Thyroid gland (tissue), 4 donors: ENCODE results near the gene PTPN4. TPM values are rescaled to one million over a fixed set of nuclear protein-coding genes. Genes with fewer than 3 reads are reported as not detected.

ENCODE experiments used
- DNase-seq, 2 donors: peaks; one replicate each; pipeline ENCODE4 v3.0.0-alpha.2; 2019
- H3K27ac ChIP-seq, 3 donors: fragments of 200-600 bp; sonication (generic); 1 replicate in 2 of 3; 2 replicates in 1 of 3; pipeline ENCODE4 v1.5.1; 2016 to 2019; ENCODE audit warnings: mild to moderate bottlenecking in 1 of 3, moderate library complexity in 1 of 3
- H3K27me3 ChIP-seq: fragments of 200-600 bp; sonication (generic); one replicate; pipeline ENCODE4 v1.5.1; 2019
- H3K36me3 ChIP-seq, 2 donors: fragments of 200-600 bp; sonication (generic); one replicate each; pipeline ENCODE4 v1.5.1; 2016 to 2019
- H3K4me1 ChIP-seq, 2 donors: fragments of 200-600 bp; sonication (generic); one replicate each; pipeline ENCODE4 v1.5.1; 2017 to 2019
- H3K4me3 ChIP-seq, 3 donors: fragments of 200-600 bp; sonication (generic); replicated peaks in 1 of 3; 1 replicate in 2 of 3; 2 replicates in 1 of 3; pipeline ENCODE4 v1.5.1; 2016; ENCODE audit warnings: mild to moderate bottlenecking in 1 of 3
- H3K9me3 ChIP-seq: fragments of 200-600 bp; sonication (generic); one replicate; pipeline ENCODE4 v1.5.1; 2017
- POLR2A ChIP-seq, 2 donors: fragments of 450-650 bp; IDR thresholded peaks; one replicate each; pipeline ENCODE4 v1.6.1; 2017; ENCODE audit warnings: antibody characterized with exemption in 2 of 2, mild to moderate bottlenecking in 2 of 2, moderate library complexity in 1 of 2
- WGBS, 2 donors: methylation state at CpG; one replicate each; pipeline ENCODE4 v1.1.5; 2017; 5-methylcytosine and 5-hydroxymethylcytosine counted together
- intact Hi-C: fragments of 100-400 bp; cut with DNase I; formaldehyde crosslinking; loops from one replicate; pipeline ENCODE4 v1.15.1; 2023
- total RNA-seq, 4 donors: library from RNA; depleted of rRNA; stranded (reverse); fragments of >200 nt; gene quantifications; one replicate each; pipeline ENCODE4 v1.2.3, GENCODE V29; 2016
- TF ChIP-seq, protein P1 (sequence below), 6 experiments: fragments of 200-600 bp in 3 of 6; fragments of 450-650 bp in 3 of 6; sonication (generic) in 3 of 6; IDR thresholded peaks; one replicate each; pipeline ENCODE4 v1.5.1; 2016 to 2019; ENCODE audit warnings: antibody characterized with exemption in 6 of 6, mild to moderate bottlenecking in 2 of 6, inconsistent platforms in 1 of 6, moderate library complexity in 1 of 6

The PTPN4 gene
- total RNA-seq, 4 donors from 2014 or later: 79.1 to 131 (median 114) TPM

DNA sequence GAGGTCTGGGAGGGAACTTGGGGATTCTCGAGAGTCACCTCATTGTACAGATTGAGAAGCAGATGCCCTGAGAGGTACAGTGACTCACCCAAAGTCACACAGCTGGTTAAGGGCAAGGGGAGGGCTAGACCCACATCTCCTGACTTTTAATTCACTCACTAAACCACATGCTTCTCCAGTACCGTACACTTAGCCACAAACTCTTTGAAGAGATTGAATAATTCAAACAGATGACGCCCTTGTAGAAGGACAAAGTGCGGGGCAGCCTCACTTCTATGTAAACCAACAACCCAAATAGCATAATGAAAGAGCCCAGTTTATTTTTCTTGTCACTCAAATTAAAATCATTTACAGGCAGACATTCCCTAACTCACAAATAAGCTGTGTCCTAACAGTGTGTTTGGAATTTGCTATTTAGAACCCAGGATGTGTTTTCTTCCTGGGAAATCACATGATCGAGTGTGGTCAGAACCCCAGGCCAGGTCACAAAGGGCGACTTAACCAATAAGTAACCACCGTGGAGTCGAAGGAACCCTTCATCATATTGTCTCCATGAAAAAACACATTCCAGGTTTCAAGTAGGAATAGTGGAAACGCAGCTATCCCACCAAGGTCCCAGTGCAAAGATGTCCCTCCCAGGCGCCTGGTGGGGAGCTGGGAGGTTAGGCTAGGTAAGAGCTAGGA lies 35.8 kb upstream of the PTPN4 start:
- Histone ChIP-seq H3K4me1 (peaks cover 7 to 25% of the 10 kb centered on the region in 2 donors), H3K9me3 (no peaks in the 10 kb centered on the region), H3K4me3 (no peak overlapping the region), H3K27ac (peak overlapping the region in 1 of 3 donors; percentile 46), H3K27me3 (no peaks in the 10 kb centered on the region), H3K36me3 (no peaks in the 10 kb centered on the region)
- peak in 1 of 2 donors; percentile 0 for DNase-seq
- intact Hi-C loops: no loop called here
- 78 to 82% methylated on average over 10 of the region's 10 CpGs for WGBS, 2 donors
- TF ChIP-seq, protein P1, sequence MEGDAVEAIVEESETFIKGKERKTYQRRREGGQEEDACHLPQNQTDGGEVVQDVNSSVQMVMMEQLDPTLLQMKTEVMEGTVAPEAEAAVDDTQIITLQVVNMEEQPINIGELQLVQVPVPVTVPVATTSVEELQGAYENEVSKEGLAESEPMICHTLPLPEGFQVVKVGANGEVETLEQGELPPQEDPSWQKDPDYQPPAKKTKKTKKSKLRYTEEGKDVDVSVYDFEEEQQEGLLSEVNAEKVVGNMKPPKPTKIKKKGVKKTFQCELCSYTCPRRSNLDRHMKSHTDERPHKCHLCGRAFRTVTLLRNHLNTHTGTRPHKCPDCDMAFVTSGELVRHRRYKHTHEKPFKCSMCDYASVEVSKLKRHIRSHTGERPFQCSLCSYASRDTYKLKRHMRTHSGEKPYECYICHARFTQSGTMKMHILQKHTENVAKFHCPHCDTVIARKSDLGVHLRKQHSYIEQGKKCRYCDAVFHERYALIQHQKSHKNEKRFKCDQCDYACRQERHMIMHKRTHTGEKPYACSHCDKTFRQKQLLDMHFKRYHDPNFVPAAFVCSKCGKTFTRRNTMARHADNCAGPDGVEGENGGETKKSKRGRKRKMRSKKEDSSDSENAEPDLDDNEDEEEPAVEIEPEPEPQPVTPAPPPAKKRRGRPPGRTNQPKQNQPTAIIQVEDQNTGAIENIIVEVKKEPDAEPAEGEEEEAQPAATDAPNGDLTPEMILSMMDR (IDR thresholded peaks at IDR 0.05): no peak
- no peak for TF ChIP-seq POLR2A (IDR thresholded peaks at IDR 0.05)

DNA sequence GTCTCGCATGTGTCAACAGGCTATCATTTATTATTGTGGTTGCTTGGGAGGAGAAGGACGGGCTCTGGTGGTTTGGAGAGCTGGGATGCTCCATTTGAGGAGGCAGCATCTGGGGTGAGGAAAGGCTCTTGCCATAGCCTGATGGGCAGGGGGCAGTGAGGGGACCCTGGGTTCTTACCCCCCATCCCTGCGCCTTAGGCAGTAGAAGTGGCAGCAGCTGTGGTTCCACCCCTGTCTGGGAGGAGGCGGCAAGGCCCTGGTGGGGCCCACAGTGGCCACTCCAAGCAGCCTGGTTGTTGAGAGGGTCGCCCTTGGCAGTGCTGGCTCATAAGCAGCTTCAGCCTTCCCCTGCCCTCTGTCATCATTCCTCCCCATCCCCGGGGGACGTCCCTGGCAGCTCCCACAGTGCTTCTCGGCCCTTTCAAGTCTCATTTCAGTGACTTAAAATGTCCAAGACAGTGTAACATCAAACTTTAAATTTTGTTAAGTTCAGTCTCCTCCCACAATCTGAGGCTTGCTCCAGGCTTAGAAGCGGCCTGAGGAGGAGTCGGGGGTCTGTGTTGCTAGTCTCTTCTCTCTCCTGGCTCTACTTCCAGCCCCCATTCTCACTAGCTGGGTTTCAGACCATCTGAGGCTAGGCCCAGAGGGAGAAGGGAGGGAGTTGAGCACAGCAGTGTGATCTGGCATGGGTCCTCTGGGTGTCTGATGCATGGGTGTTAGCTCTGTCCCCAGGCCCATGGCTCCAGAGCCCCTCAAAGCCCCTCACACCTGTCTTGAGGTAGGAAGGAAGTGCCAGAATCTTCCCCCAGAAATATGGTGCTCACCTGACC lies 34.9 kb upstream of the PTPN4 start:
- H3K4me3 ChIP-seq: no peak overlapping the region
- peaks cover 9 to 33% of the 10 kb centered on the region in 2 donors for H3K4me1 ChIP-seq
- H3K36me3 ChIP-seq: no peaks in the 10 kb centered on the region
- H3K27me3 ChIP-seq: no peaks in the 10 kb centered on the region
- no peaks in the 10 kb centered on the region for H3K9me3 ChIP-seq
- intact Hi-C loops: no loop called here
- peak overlapping the region in 1 of 3 donors; percentile 47 for H3K27ac ChIP-seq
- TF ChIP-seq POLR2A (IDR thresholded peaks at IDR 0.05): no peak
- TF ChIP-seq, protein P1 (IDR thresholded peaks at IDR 0.05): no peak
- WGBS, 2 donors: 86 to 87% methylated on average over 9 to 10 of the region's 10 CpGs
- DNase-seq: no peak

DNA sequence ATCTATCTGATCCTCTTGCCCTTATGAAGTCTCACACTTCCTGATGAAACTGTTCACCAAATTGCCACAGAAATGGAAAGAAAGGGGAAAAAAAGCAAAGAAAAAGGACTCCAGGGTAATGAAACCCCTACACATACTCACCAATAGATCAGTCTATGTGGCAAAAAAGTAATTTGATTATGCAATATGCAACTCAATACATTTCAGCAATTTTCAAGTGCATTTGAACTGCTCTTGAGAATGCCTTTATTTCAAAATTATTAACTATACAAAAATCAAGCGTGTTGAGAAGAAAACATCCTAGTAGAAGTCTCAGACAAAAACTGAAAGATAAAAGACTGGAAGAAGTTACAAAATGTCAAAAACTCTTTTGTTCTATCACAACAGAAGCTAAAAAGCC lies 32.2 kb upstream of the PTPN4 start:
- intact Hi-C loops: no loop called here
- no peak overlapping the region for H3K4me3 ChIP-seq
- WGBS, 2 donors: 68 to 75% methylated on average over 1 of the region's 1 CpG
- no peaks in the 10 kb centered on the region for H3K27me3 ChIP-seq
- H3K4me1 ChIP-seq: peaks cover 35 to 59% of the 10 kb centered on the region in 2 donors
- H3K9me3 ChIP-seq: no peaks in the 10 kb centered on the region
- DNase-seq: no peak
- TF ChIP-seq, protein P1 (IDR thresholded peaks at IDR 0.05): no peak
- TF ChIP-seq POLR2A (IDR thresholded peaks at IDR 0.05): no peak
- H3K27ac ChIP-seq: peak overlapping the region in 2 of 3 donors; percentile 33 to 92
- H3K36me3 ChIP-seq: no peaks in the 10 kb centered on the region

DNA sequence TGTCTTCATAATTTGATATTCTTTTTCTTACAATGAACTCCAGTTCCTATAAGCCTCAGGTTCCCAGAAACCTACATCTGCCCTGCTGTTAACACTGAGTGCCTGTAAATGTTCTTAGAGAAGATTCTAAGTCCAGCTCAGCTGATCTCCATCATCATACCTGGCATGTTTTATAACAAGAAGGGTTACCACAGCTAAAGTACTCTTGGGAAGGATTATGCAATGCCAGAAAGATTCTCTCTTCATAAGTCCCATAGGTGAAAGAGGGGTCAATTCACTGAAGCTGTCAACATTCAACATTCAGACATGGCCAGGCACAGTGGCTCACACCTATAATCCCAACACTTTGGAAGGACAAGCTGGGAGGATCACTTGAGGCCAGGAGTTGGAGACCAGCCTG lies 31.3 kb upstream of the PTPN4 start:
- Histone ChIP-seq H3K36me3 (no peaks in the 10 kb centered on the region), H3K9me3 (no peaks in the 10 kb centered on the region), H3K27ac (peak overlapping the region; percentile 10 to 95 (median 92)), H3K4me1 (peaks cover 37 to 67% of the 10 kb centered on the region in 2 donors), H3K27me3 (no peaks in the 10 kb centered on the region), H3K4me3 (no peak overlapping the region)
- intact Hi-C loops: no loop called here
- TF ChIP-seq, protein P1 (IDR thresholded peaks at IDR 0.05): no peak
- no peak for TF ChIP-seq POLR2A (IDR thresholded peaks at IDR 0.05)
- no peak for DNase-seq
